Stimulated activated CD4-positive, alpha-beta T cell treated with anti-CD3 and anti-CD28 coated beads, TNF-alpha, amount 100 ng/mL, for 1 hour (primary cell): ENCODE results near the gene AIFM3.
"Not testable (repeated sequence)": the region's sequence is repeated elsewhere in the genome, so short reads cannot be mapped to it uniquely, and the experiment has no call there.

Experiments
- DNase-seq, 3 donors: peaks; one replicate each; pipeline ENCODE4 v3.0.0-alpha.2; 2020; ENCODE audit warnings: low read depth in 3 of 3, low spot score in 1 of 3

AIFM3 gene

GRCh38 chr22:20957102-20957682 is 9.9 kb upstream of the AIFM3 start:
- DNase-seq: no peak

- no peak for DNase-seq
Measured at GRCh38 chr22:20957683-20958431, 9.2 kb upstream of the AIFM3 start.

GRCh38 chr22:20959578-20960461 is 7.2 kb upstream of the AIFM3 start:
- no peak for DNase-seq

- no peak for DNase-seq
Measured at GRCh38 chr22:20960609-20961008, 6.4 kb upstream of the AIFM3 start.

- DNase-seq: no peak
Measured at GRCh38 chr22:20962491-20962945, 4.5 kb upstream of the AIFM3 start.

- no peak for DNase-seq
Measured at GRCh38 chr22:20963201-20964052, 3.6 kb upstream of the AIFM3 start.

GRCh38 chr22:20964090-20964798 is 2.8 kb upstream of the AIFM3 start:
- DNase-seq: no peak

- DNase-seq: no peak
Measured at GRCh38 chr22:20964799-20965103, 2.3 kb upstream of the AIFM3 start.

GRCh38 chr22:20965104-20965887 is 1.8 kb upstream of the AIFM3 start:
- no peak for DNase-seq

- no peak for DNase-seq
Measured at GRCh38 chr22:20965888-20966855, 883 bp upstream of the AIFM3 start.

- no peak for DNase-seq
Measured at GRCh38 chr22:20967697-20968211, 699 bp downstream of the AIFM3 start.

- no peak for DNase-seq
Measured at GRCh38 chr22:20968281-20968977, 1.4 kb downstream of the AIFM3 start.

- DNase-seq: no peak
Measured at GRCh38 chr22:20970939-20971657, 4.0 kb downstream of the AIFM3 start.

GRCh38 chr22:20972014-20972694 is 5.1 kb downstream of the AIFM3 start:
- not testable (repeated sequence) for DNase-seq

GRCh38 chr22:20972933-20973577 is 6.0 kb downstream of the AIFM3 start:
- no peak for DNase-seq
